ENCODE measurements around the gene CAMKK1. TPM values are rescaled to one million over a fixed set of nuclear protein-coding genes. Genes with fewer than 3 reads are reported as not detected.

CAMKK1 gene
- total RNA-seq, 1 donor from 2014 or later: 3.8 TPM

DNA sequence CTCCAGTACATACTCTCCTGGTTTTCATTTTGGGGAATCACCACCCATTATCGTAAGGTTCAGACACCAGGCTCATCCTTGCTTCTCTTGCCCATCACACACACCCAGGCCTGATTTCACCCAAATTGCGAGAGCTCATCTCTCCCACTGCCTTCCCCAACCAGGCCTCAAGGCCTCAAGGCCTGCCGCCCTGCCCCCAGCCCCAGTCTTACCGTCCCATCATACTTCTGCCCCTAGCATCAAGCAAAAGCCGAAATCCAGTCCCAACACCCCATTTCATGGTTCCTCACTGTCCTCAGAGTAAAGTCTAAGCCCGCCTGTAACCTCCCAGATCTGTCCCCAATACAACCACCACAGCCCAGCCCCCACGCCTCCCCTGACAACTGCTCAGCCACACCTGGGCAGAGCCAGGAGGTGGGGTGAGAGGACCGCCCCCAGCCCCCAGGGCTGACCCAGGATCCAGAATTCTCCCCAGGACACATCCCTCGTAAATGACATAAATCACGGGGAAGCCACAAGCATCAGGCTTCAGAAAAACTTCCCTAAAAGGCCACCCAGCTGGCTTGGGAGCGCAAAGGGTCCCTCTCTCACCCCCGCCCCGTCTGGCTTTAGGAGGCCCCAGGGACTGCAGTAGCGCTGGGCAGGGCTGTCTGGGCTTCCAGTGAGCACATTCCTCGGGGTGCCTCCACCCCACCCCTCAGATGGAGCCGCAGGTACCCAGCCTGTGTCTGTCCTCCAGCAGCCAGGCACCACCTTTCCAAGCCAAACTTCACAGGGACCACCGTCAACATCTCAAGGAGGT is 33.0 kb upstream of the CAMKK1 start:
- Histone ChIP-seq H3K27ac (ENCODE audit: low read depth, low read length) (no peak overlapping the region), H3K4me3 (ENCODE audit: insufficient read depth, low read depth, low read length) (no peak overlapping the region), H2AFZ (ENCODE audit: low read depth, low read length) (no peak overlapping the region), H3K9ac (ENCODE audit: low read length) (no peak overlapping the region), H3K4me1 (ENCODE audit: insufficient read depth, low read length) (peaks cover 5% of the 10 kb centered on the region), H3K36me3 (ENCODE audit: insufficient read depth, low read length) (no peaks in the 10 kb centered on the region), H3K4me2 (ENCODE audit: low read length) (no peak overlapping the region), H3K27me3 (ENCODE audit: insufficient read depth, low read length) (peaks cover 3% of the 10 kb centered on the region), H3K79me2 (ENCODE audit: insufficient read depth, low read length) (no peaks in the 10 kb centered on the region), H4K20me1 (ENCODE audit: insufficient read depth, low read length) (no peaks in the 10 kb centered on the region), H3K9me3 (ENCODE audit: insufficient read depth, low read depth, low read length) (no peaks in the 10 kb centered on the region)
- Mint-ChIP-seq H3K36me3 (ENCODE audit: low read depth, unreplicated experiment) (no peaks in the 10 kb centered on the region), H3K9me3 (ENCODE audit: unreplicated experiment) (no peaks in the 10 kb centered on the region), H3K27me3 (ENCODE audit: low read depth, unreplicated experiment) (peaks cover 14% of the 10 kb centered on the region), H3K4me1 (ENCODE audit: low read depth, unreplicated experiment) (peaks cover 10% of the 10 kb centered on the region), H3K4me3 (ENCODE audit: unreplicated experiment) (no peak overlapping the region), H3K27ac (ENCODE audit: unreplicated experiment) (no peak overlapping the region)
- DNase-seq (ENCODE audit: low read depth) (no peak), FAIRE-seq (no peak)
- TF ChIP-seq, protein P1, sequence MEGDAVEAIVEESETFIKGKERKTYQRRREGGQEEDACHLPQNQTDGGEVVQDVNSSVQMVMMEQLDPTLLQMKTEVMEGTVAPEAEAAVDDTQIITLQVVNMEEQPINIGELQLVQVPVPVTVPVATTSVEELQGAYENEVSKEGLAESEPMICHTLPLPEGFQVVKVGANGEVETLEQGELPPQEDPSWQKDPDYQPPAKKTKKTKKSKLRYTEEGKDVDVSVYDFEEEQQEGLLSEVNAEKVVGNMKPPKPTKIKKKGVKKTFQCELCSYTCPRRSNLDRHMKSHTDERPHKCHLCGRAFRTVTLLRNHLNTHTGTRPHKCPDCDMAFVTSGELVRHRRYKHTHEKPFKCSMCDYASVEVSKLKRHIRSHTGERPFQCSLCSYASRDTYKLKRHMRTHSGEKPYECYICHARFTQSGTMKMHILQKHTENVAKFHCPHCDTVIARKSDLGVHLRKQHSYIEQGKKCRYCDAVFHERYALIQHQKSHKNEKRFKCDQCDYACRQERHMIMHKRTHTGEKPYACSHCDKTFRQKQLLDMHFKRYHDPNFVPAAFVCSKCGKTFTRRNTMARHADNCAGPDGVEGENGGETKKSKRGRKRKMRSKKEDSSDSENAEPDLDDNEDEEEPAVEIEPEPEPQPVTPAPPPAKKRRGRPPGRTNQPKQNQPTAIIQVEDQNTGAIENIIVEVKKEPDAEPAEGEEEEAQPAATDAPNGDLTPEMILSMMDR (IDR thresholded peaks at IDR 0.05; ENCODE audit: insufficient read depth, low read depth, low read length): no peak
- TF ChIP-seq EZH2 (IDR thresholded peaks at IDR 0.05; ENCODE audit: insufficient read depth, low read length): no peak

DNA sequence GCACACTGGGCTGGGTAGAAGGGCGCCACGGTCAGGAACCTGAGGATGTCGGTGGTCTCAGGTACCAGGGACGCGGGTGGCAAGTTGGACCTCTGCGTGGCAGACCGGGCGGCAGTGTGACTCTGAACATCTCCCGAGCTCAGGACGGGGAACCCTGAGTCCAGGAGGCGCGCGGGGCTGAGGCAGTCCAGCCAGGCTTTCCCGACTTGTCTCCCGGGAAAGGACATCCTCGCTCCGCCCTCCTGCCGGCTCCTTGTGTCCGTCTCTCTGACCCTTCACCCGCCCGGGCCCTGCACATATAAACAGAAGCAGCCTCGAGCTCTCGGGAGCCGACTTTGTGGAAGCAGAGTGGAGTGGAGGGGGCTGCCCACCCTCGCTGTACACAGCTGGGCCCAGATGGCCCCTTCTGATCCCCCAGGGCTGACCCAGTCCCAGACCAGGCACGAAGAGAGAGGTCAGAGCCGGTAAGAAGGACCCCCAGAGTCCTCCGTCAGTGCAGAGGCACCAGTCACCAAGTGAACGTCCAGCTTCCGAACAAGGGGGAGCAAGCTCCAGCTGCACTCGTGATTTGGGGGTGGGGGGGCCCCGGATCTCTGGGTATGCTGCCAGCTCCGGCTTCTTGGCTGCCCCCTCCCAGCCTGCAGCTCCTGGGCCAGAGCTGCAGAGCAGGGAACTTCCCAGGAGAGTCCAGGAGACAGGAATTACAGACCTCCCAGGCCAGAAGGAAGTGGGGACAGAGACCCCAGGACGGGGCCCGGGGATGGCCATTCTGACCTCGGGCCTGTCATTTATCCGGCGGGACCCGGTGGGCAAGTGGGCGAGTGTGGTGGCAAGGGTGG is 31.9 kb upstream of the CAMKK1 start:
- Mint-ChIP-seq H3K27ac (ENCODE audit: unreplicated experiment) (no peak overlapping the region), H3K4me1 (ENCODE audit: low read depth, unreplicated experiment) (peaks cover 10% of the 10 kb centered on the region), H3K27me3 (ENCODE audit: low read depth, unreplicated experiment) (peaks cover 15% of the 10 kb centered on the region), H3K9me3 (ENCODE audit: unreplicated experiment) (no peaks in the 10 kb centered on the region), H3K36me3 (ENCODE audit: low read depth, unreplicated experiment) (no peaks in the 10 kb centered on the region), H3K4me3 (ENCODE audit: unreplicated experiment) (no peak overlapping the region)
- no peaks in the 10 kb centered on the region for H4K20me1 ChIP-seq (ENCODE audit: insufficient read depth, low read length)
- H3K9me3 ChIP-seq (ENCODE audit: insufficient read depth, low read depth, low read length): no peaks in the 10 kb centered on the region
- H3K27me3 ChIP-seq (ENCODE audit: insufficient read depth, low read length): peaks cover 3% of the 10 kb centered on the region
- H3K27ac ChIP-seq (ENCODE audit: low read depth, low read length): no peak overlapping the region
- no peak overlapping the region for H2AFZ ChIP-seq (ENCODE audit: low read depth, low read length)
- H3K79me2 ChIP-seq (ENCODE audit: insufficient read depth, low read length): no peaks in the 10 kb centered on the region
- TF ChIP-seq, protein P1 (IDR thresholded peaks at IDR 0.05; ENCODE audit: insufficient read depth, low read depth, low read length): no peak
- TF ChIP-seq EZH2 (IDR thresholded peaks at IDR 0.05; ENCODE audit: insufficient read depth, low read length): no peak
- no peak overlapping the region for H3K4me2 ChIP-seq (ENCODE audit: low read length)
- H3K9ac ChIP-seq (ENCODE audit: low read length): no peak overlapping the region
- FAIRE-seq (no peak), DNase-seq (ENCODE audit: low read depth) (no peak)
- peaks cover 5% of the 10 kb centered on the region for H3K4me1 ChIP-seq (ENCODE audit: insufficient read depth, low read length)
- no peak overlapping the region for H3K4me3 ChIP-seq (ENCODE audit: insufficient read depth, low read depth, low read length)
- H3K36me3 ChIP-seq (ENCODE audit: insufficient read depth, low read length): no peaks in the 10 kb centered on the region

All from astrocyte (in vitro differentiated cells and primary cell).